IPS DF 4.7 (cell line): Measurements from ENCODE around the gene MAD2L2.
A peak's percentile ranks its signal among the peaks of the same experiment; 100 is the strongest.

ENCODE experiments used
- DNase-seq: peaks from one replicate; pipeline ENCODE4 v3.0.0-alpha.2; 2013; ENCODE audit warnings: low spot score; ENCODE audit errors: extremely low read depth

MAD2L2 gene

GRCh38 chr1:11682799-11683198 lies 1.9 kb upstream of the MAD2L2 start:
- no peak for DNase-seq

GRCh38 chr1:11682287-11682771 lies 1.4 kb upstream of the MAD2L2 start:
- DNase-seq: peak; percentile 94

- no peak for DNase-seq
These were observed 478 bp downstream of the MAD2L2 start for GRCh38 chr1:11680270-11681070.

GRCh38 chr1:11678442-11678841 lies 2.5 kb downstream of the MAD2L2 start:
- DNase-seq: no peak

GRCh38 chr1:11676386-11677103 lies 4.4 kb downstream of the MAD2L2 start:
- DNase-seq: no peak

- no peak for DNase-seq
These were observed 5.6 kb downstream of the MAD2L2 start for GRCh38 chr1:11675325-11675724.

GRCh38 chr1:11674488-11674887 lies 6.5 kb downstream of the MAD2L2 start:
- no peak for DNase-seq

GRCh38 chr1:11673089-11673769 lies 7.7 kb downstream of the MAD2L2 start:
- DNase-seq: no peak

- no peak for DNase-seq
These were observed 9.2 kb downstream of the MAD2L2 start for GRCh38 chr1:11671544-11672286.

GRCh38 chr1:11671205-11671543 lies 9.8 kb downstream of the MAD2L2 start:
- no peak for DNase-seq

- DNase-seq: no peak
These were observed 10.2 kb downstream of the MAD2L2 start for GRCh38 chr1:11670747-11671146.

- DNase-seq: no peak
These were observed 12.4 kb downstream of the MAD2L2 start for GRCh38 chr1:11668516-11668915.

- no peak for DNase-seq
These were observed 16.4 kb downstream of the MAD2L2 start for GRCh38 chr1:11664336-11665065.

GRCh38 chr1:11661103-11661502 lies 19.8 kb downstream of the MAD2L2 start:
- no peak for DNase-seq

GRCh38 chr1:11659748-11660147 lies 21.2 kb downstream of the MAD2L2 start:
- DNase-seq: no peak

GRCh38 chr1:11658542-11658941 lies 22.4 kb downstream of the MAD2L2 start:
- DNase-seq: no peak

- DNase-seq: no peak
These were observed 23.3 kb downstream of the MAD2L2 start for GRCh38 chr1:11657654-11658053.

- DNase-seq: no peak
These were observed 25.8 kb downstream of the MAD2L2 start for GRCh38 chr1:11654939-11655808.

- DNase-seq: no peak
These were observed 26.6 kb downstream of the MAD2L2 start, which contains the start of the genes FBXO2 and FBXO44 for GRCh38 chr1:11654137-11654938. FBXO2 (minus strand) TSS chr1:11654429; CDS start chr1:11654340, 89 bp downstream. FBXO44 (plus strand) TSS chr1:11654877; CDS start chr1:11655836, 959 bp downstream.
